Measurements from ENCODE around the gene ZNF281. TPM values are rescaled to one million over a fixed set of nuclear protein-coding genes. Genes with fewer than 3 reads are reported as not detected.

The ZNF281 gene
- total and polyA plus RNA-seq, 2 of the 4 experiments (the other 2 are of a cell fraction) = 7.0 to 37.5 TPM

DNA sequence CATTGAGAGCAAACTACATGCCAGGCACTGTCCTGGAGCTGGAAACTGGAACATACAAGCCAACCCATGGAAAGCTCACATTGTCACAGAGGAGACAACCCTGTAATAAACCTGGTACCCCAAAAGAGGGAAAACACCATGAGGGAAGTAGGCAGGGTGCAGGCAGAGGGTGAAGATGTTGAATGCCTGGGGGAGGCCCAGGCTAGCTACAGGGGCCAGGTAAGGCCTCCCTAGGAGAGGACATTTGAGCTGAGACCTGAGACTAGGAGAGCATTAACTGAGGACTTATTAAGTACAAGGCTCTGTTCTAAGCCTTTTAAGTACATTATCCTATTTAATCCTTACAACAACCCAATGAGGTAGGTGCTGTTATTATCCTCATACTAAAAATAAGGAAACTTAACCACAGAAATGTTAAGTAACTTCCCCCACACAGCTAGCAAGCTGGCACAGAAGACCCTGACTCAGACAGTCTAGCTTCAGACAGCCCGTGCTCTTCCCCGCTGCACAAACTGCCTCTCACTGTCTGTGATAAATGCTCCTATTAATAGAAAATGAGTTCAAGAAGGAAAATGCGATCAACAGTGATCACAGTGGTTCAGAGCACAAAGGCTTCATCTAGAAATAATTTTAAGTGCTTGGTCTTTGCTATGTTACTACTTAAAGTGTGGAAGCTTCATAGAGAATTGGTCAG lies 41.8 kb downstream of the ZNF281 start:
- Histone ChIP-seq H3K18ac (ENCODE audit: low read depth, low read length) (peak overlapping the region; percentile 71; the same call in 1 of the 2 replicates), H3K36me3 (ENCODE audit: control insufficient read depth, insufficient read depth, low read length) (no peaks in the 10 kb centered on the region), H4K5ac (ENCODE audit: low read depth, low read length) (peak overlapping the region; percentile 75), H3K56ac (ENCODE audit: extremely low read depth, insufficient read depth, low read length) (no peak overlapping the region; the same call in 1 of the 2 replicates), H3K4ac (ENCODE audit: low read depth, low read length) (peak overlapping the region; percentile 92), H2BK5ac (ENCODE audit: low read depth, low read length, poor library complexity, severe bottlenecking) (peak overlapping the region; percentile 86), H4K8ac (ENCODE audit: low read depth in 2 of 2, low read length in 2 of 2) (peak overlapping the region; percentile 75 to 84; a peak in 3 of 4 replicates), H2AK9ac (replicated peaks; ENCODE audit: low read depth, low read length, poor library complexity) (peak overlapping the region; percentile 86), H2BK120ac (ENCODE audit: low read depth, low read length) (peak overlapping the region; percentile 90), H2AK5ac (ENCODE audit: low read depth, low read length) (peak overlapping the region; percentile 84; the same call in 1 of the 2 replicates), H3K4me2 (ENCODE audit: low read depth, low read length) (peak overlapping the region; percentile 26; the same call in 1 of the 2 replicates), H3K4me3 (ENCODE audit: insufficient read depth, low read depth, low read length) (no peak overlapping the region), H2AFZ (replicated peaks; ENCODE audit: low read length, poor library complexity) (peak overlapping the region; percentile 71), H3K4me1 (ENCODE audit: control insufficient read depth, insufficient read depth, low read length) (peaks cover 16% of the 10 kb centered on the region), H3K79me1 (ENCODE audit: low read depth in 1 of 2, low read length in 2 of 2) (no peaks in the 10 kb centered on the region; a peak in 1 of 4 replicates), H4K91ac (ENCODE audit: insufficient read depth, low read depth, low read length) (peak overlapping the region; percentile 59; the same call in 1 of the 2 replicates), H3K9me1 (ENCODE audit: insufficient read depth, low read length) (peaks cover 12% of the 10 kb centered on the region), H2BK15ac (ENCODE audit: low read depth, low read length) (peak overlapping the region; percentile 98), H2BK20ac (ENCODE audit: low read depth, low read length) (peak overlapping the region; percentile 83), H3K14ac (replicated peaks; ENCODE audit: low read depth, low read length) (peak overlapping the region; percentile 89), H3K9ac (ENCODE audit: low read depth, low read length) (no peak overlapping the region), H4K20me1 (ENCODE audit: insufficient read depth, low read length) (no peaks in the 10 kb centered on the region), H3K9me3 (ENCODE audit: control insufficient read depth, insufficient read depth, low read length) (no peaks in the 10 kb centered on the region), H3K23ac (ENCODE audit: low read depth, low read length) (peak overlapping the region; percentile 86), H3K27ac (ENCODE audit: insufficient read depth, low read length) (no peak overlapping the region), H3K27me3 (ENCODE audit: control insufficient read depth, insufficient read depth, low read length) (no peaks in the 10 kb centered on the region)
- in situ Hi-C loops (cut with MboI; ENCODE audit: low sequenced_read_pairs) = no loop called here
- ChIA-PET CTCF (interaction anchor here (1.3 kb wide), 1 partner anchor 47 kb away, joined by 5 read pairs; no protein-coding TSS in a partner anchor), POLR2A (ENCODE audit: unreplicated experiment) (no interaction called here)
- dilution Hi-C loops (cut with HindIII; ENCODE audit: low sequenced_read_pairs, unreplicated experiment) = no loop called here
- no CpG with 5 or more reads among the region's 3 CpGs for WGBS, 2 experiments (ENCODE audit: extremely low coverage in 2 of 2, insufficient read length in 1 of 2)
- intact Hi-C loops (cut with micrococcal nuclease) = no loop called here
- DNase-seq = peak; percentile 85
- ATAC-seq (ENCODE audit: low read depth) = peak; percentile 62
- no TSS peak for BruUV-seq (replicated peaks)
- TF ChIP-seq CEBPB (IDR thresholded peaks at IDR 0.05; ENCODE audit: low read depth, low read length) (peak; percentile 42; the same call in 1 of the 2 replicates), NFE2L2 (IDR thresholded peaks at IDR 0.05; ENCODE audit: low read depth, low read length) (0 out of 2 replicates have a peak, but pooled peaks have one; percentile 14), ELK1 (IDR thresholded peaks at IDR 0.05; ENCODE audit: borderline replicate concordance, low read depth, low read length) (no peak), POLR2A (IDR thresholded peaks at IDR 0.05; ENCODE audit: low read depth, low read length) (no peak), RAD21 (IDR thresholded peaks at IDR 0.05; ENCODE audit: low read length) (no peak), MAFK (IDR thresholded peaks at IDR 0.05; ENCODE audit: low read depth, low read length) (peak; percentile 8; the same call in 1 of the 2 replicates), RCOR1 (IDR thresholded peaks at IDR 0.05; ENCODE audit: insufficient replicate concordance, low read length) (no peak), MAZ (IDR thresholded peaks at IDR 0.05; ENCODE audit: borderline replicate concordance, low read depth, low read length) (no peak), MXI1 (IDR thresholded peaks at IDR 0.05; ENCODE audit: borderline replicate concordance, low read depth, low read length) (no peak), SMC3 (IDR thresholded peaks at IDR 0.05; ENCODE audit: low read depth, low read length) (no peak), FOS (IDR thresholded peaks at IDR 0.05; ENCODE audit: low read depth, low read length) (peak; percentile 29; the same call in 1 of the 2 replicates), CHD1 (IDR thresholded peaks at IDR 0.05; ENCODE audit: low read depth, low read length) (no peak), BHLHE40 (IDR thresholded peaks at IDR 0.05; ENCODE audit: low read depth, low read length) (peak; percentile 85)
- TF ChIP-seq, protein P1, sequence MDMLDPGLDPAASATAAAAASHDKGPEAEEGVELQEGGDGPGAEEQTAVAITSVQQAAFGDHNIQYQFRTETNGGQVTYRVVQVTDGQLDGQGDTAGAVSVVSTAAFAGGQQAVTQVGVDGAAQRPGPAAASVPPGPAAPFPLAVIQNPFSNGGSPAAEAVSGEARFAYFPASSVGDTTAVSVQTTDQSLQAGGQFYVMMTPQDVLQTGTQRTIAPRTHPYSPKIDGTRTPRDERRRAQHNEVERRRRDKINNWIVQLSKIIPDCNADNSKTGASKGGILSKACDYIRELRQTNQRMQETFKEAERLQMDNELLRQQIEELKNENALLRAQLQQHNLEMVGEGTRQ (IDR thresholded peaks at IDR 0.05; ENCODE audit: low read depth, low read length) = no peak
